HepG2 (cell line): ENCODE measurements around the gene TSSK6. TPM values are rescaled to one million over a fixed set of nuclear protein-coding genes. Genes with fewer than 3 reads are reported as not detected.

Experiments used
- AHR ChIP-seq: IDR thresholded peaks from 2 replicates; pipeline ENCODE4 v1.6.1; 2018; ENCODE audit warnings: missing genetic modification reagents, missing compliant biosample characterization
- EEA1 ChIP-seq: sonication (generic); formaldehyde crosslinking; IDR thresholded peaks from 2 replicates; pipeline ENCODE4 v1.5.1; 2020; ENCODE audit warnings: mild to moderate bottlenecking, missing genetic modification reagents, borderline replicate concordance
- HOXA9 ChIP-seq: sonication (generic); formaldehyde crosslinking; IDR thresholded peaks from 2 replicates; pipeline ENCODE4 v1.8.1; 2022; ENCODE audit warnings: missing genetic modification reagents, mild to moderate bottlenecking, moderate library complexity, borderline replicate concordance
- PLRG1 ChIP-seq: fragments of 450-650 bp; conservative IDR thresholded peaks from 2 replicates; pipeline ENCODE4 v1.6.1; 2016
- RARG ChIP-seq: sonication (generic); formaldehyde crosslinking; IDR thresholded peaks from 2 replicates; pipeline ENCODE4 v1.4.0; 2020; ENCODE audit warnings: low read depth, mild to moderate bottlenecking, missing genetic modification reagents
- RCOR2 ChIP-seq: IDR thresholded peaks from 2 replicates; pipeline ENCODE4 v1.6.1; 2016; ENCODE audit warnings: missing biosample characterization, missing genetic modification reagents
- TCF7L2 ChIP-seq: IDR thresholded peaks from 2 replicates; pipeline ENCODE4 v1.6.1; 2011; ENCODE audit warnings: mild to moderate bottlenecking, low read depth, low read length, moderate library complexity
- U2AF2 ChIP-seq: fragments of 200-400 bp; formaldehyde crosslinking; IDR thresholded peaks from 2 replicates; pipeline ENCODE4 v1.6.1; 2017; ENCODE audit warnings: low read depth, mild to moderate bottlenecking, low read length
- ZFP1 ChIP-seq: IDR thresholded peaks from 2 replicates; pipeline ENCODE4 v1.6.1; 2016
- ZNF354B ChIP-seq: sonication (generic); formaldehyde crosslinking; IDR thresholded peaks from 2 replicates; pipeline ENCODE4 v1.8.0; 2022; ENCODE audit warnings: mild to moderate bottlenecking, missing genetic modification reagents
- ZNF383 ChIP-seq: sonication (generic); formaldehyde crosslinking; IDR thresholded peaks from 2 replicates; pipeline ENCODE4 v1.4.0; 2020; ENCODE audit warnings: missing genetic modification reagents, mild to moderate bottlenecking, borderline replicate concordance
- ZNF619 ChIP-seq: sonication (generic); formaldehyde crosslinking; IDR thresholded peaks from 2 replicates; pipeline ENCODE4 v1.4.0; 2020; ENCODE audit warnings: mild to moderate bottlenecking, missing genetic modification reagents
- ZNF768 ChIP-seq: sonication (generic); formaldehyde crosslinking; IDR thresholded peaks from 2 replicates; pipeline ENCODE4 v1.4.0; 2020; ENCODE audit warnings: missing genetic modification reagents
- polyA plus RNA-seq, 8 experiments: library from polyadenylated mRNA; depleted of rRNA in 3 of 8; stranded (reverse) in 7 of 8; unstranded in 1 of 8; fragments of >200 nt; fragmentation: Illumina TruSeq in 4 of 8; extraction: Trizol in 4 of 8; gene quantifications; 2 replicates each; pipeline versions ENCODE4 v1.2.1 to v1.2.3, GENCODE V29; 2011 to 2016; ENCODE audit warnings: low read depth in 4 of 8, missing spikeins in 1 of 8, mixed read lengths in 1 of 8; ENCODE audit not compliant: insufficient read depth in 1 of 8
- total RNA-seq, 5 experiments: library from RNA; depleted of rRNA; stranded (reverse); fragments of >200 nt; fragmentation: Illumina TruSeq; extraction: Trizol; gene quantifications; 2 replicates each; pipeline ENCODE4 v1.2.3, GENCODE V29; 2016; ENCODE audit warnings: low read depth in 1 of 5
- TF ChIP-seq, protein P1 (sequence below): sonication (generic); formaldehyde crosslinking; IDR thresholded peaks from 2 replicates; pipeline ENCODE4 v1.5.0; 2020; ENCODE audit warnings: mild to moderate bottlenecking, missing genetic modification reagents, moderate library complexity
- TF ChIP-seq, protein P2 (sequence below): sonication (generic); formaldehyde crosslinking; IDR thresholded peaks from 2 replicates; pipeline ENCODE4 v1.4.0; 2020; ENCODE audit warnings: missing genetic modification reagents, mild to moderate bottlenecking, borderline replicate concordance
- TF ChIP-seq, protein P3 (sequence below): sonication (generic); formaldehyde crosslinking; IDR thresholded peaks from 2 replicates; pipeline ENCODE4 v1.8.0; 2022; ENCODE audit warnings: missing genetic modification reagents, mild to moderate bottlenecking, inconsistent platforms, borderline replicate concordance
- TF ChIP-seq, protein P4 (sequence below), 2 experiments: sonication (generic) in 1 of 2; formaldehyde crosslinking in 1 of 2; IDR thresholded peaks; 2 replicates each; pipeline versions ENCODE4 v1.4.0 to v1.6.1; 2016 to 2020; ENCODE audit warnings: borderline replicate concordance in 1 of 2, low read depth in 1 of 2, mild to moderate bottlenecking in 1 of 2, missing genetic modification reagents in 1 of 2
- TF ChIP-seq, protein P5 (sequence below): IDR thresholded peaks from 2 replicates; pipeline ENCODE4 v1.6.1; 2012; ENCODE audit warnings: inconsistent platforms

TSSK6 gene
- total and polyA plus RNA-seq, 2 of the 13 experiments (the other 11 are each of a cell fraction or from before 2014, with no cell fraction given) = 0.71 to 1.2 TPM

DNA sequence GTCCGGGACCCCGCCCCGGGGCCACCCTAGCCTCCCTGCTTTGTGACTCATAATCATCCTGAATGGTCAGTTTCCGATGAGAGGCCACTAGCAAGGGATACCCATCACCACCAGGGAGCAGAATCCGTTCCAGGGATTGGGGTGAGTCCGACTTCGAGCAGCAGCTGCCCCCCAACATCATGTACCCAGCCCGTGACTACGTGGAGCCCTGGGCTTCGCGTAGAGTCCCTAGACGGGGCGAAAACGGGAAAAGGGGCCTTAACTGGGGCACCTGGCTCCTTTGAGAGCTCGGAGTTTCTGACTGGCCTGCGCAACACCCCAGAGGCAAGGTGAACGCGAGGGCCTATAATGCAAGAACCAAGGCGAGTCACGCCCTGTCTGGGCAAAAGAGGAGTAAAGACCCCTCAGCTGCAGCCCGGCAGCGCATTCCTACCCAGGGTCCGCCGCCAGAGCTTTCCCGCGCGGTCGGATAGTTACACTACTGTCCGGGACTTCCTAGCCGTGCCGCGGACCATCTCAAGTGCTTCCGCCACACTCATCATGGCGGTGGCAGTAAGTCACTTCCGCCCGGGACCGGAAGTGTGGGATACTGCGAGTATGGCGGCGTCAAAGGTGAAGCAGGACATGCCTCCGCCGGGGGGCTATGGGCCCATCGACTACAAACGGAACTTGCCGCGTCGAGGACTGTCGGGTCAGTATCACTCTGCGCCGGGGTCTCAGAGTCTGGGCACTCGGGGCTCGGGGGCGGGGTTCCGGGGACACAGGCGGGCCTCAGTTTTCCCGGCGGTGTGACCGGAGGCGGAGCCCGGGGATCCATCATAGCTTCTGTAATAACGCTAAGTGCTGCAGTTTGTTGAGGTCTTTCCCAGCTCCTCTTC is 533 bp upstream of the TSSK6 start, which contains the start of gene NDUFA13 (continued):
- TF ChIP-seq, protein P1, sequence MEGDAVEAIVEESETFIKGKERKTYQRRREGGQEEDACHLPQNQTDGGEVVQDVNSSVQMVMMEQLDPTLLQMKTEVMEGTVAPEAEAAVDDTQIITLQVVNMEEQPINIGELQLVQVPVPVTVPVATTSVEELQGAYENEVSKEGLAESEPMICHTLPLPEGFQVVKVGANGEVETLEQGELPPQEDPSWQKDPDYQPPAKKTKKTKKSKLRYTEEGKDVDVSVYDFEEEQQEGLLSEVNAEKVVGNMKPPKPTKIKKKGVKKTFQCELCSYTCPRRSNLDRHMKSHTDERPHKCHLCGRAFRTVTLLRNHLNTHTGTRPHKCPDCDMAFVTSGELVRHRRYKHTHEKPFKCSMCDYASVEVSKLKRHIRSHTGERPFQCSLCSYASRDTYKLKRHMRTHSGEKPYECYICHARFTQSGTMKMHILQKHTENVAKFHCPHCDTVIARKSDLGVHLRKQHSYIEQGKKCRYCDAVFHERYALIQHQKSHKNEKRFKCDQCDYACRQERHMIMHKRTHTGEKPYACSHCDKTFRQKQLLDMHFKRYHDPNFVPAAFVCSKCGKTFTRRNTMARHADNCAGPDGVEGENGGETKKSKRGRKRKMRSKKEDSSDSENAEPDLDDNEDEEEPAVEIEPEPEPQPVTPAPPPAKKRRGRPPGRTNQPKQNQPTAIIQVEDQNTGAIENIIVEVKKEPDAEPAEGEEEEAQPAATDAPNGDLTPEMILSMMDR (CRISPR knock-in tag) = peak; percentile 5; the same call in 1 of the 2 replicates
- TF ChIP-seq ZNF354B (CRISPR knock-in tag) (no peak), TCF7L2 (no peak), RARG (CRISPR knock-in tag) (no peak; the same call in 1 of the 2 replicates), AHR (no peak), ZNF768 (CRISPR knock-in tag) (no peak), PLRG1 (no peak), ZFP1 (no peak), U2AF2 (no peak), RCOR2 (CRISPR knock-in tag) (no peak), HOXA9 (no peak), EEA1 (CRISPR knock-in tag) (no peak), ZNF619 (0 out of 2 replicates have a peak, but pooled peaks have one; percentile 40), ZNF383 (no peak)
- TF ChIP-seq, protein P2, sequence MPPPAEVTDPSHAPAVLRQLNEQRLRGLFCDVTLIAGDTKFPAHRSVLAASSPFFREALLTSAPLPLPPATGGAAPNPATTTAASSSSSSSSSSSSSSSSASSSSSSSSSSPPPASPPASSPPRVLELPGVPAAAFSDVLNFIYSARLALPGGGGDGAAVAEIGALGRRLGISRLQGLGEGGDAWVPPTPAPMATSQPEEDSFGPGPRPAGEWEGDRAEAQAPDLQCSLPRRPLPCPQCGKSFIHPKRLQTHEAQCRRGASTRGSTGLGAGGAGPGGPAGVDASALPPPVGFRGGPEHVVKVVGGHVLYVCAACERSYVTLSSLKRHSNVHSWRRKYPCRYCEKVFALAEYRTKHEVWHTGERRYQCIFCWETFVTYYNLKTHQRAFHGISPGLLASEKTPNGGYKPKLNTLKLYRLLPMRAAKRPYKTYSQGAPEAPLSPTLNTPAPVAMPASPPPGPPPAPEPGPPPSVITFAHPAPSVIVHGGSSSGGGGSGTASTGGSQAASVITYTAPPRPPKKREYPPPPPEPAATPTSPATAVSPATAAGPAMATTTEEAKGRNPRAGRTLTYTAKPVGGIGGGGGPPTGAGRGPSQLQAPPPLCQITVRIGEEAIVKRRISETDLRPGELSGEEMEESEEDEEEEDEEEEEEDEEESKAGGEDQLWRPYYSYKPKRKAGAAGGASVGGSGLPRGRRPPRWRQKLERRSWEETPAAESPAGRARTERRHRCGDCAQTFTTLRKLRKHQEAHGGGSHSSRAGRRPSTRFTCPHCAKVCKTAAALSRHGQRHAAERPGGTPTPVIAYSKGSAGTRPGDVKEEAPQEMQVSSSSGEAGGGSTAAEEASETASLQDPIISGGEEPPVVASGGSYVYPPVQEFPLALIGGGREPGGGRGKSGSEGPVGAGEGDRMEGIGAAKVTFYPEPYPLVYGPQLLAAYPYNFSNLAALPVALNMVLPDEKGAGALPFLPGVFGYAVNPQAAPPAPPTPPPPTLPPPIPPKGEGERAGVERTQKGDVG (CRISPR knock-in tag) = no peak
- TF ChIP-seq, protein P3, sequence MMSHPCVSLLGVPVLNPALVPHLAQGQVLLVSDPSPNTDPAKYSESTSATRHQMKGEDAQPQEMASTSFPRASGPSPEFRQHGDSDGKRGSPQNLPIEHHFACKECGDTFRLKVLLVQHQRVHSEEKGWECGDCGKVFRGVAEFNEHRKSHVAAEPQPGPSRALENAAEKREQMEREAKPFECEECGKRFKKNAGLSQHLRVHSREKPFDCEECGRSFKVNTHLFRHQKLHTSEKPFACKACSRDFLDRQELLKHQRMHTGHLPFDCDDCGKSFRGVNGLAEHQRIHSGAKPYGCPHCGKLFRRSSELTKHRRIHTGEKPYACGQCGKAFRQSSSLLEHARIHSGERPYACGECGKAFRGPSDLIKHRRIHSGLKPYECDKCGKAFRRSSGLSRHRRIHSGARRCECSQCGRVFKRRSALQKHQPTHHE = no peak
- TF ChIP-seq, protein P4, sequence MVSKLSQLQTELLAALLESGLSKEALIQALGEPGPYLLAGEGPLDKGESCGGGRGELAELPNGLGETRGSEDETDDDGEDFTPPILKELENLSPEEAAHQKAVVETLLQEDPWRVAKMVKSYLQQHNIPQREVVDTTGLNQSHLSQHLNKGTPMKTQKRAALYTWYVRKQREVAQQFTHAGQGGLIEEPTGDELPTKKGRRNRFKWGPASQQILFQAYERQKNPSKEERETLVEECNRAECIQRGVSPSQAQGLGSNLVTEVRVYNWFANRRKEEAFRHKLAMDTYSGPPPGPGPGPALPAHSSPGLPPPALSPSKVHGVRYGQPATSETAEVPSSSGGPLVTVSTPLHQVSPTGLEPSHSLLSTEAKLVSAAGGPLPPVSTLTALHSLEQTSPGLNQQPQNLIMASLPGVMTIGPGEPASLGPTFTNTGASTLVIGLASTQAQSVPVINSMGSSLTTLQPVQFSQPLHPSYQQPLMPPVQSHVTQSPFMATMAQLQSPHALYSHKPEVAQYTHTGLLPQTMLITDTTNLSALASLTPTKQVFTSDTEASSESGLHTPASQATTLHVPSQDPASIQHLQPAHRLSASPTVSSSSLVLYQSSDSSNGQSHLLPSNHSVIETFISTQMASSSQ (IDR thresholded peaks at IDR 0.05; ENCODE audit: low read depth) = 0 out of 2 replicates have a peak, but pooled peaks have one; percentile 18
- TF ChIP-seq, protein P4 (CRISPR knock-in tag; IDR thresholded peaks at IDR 0.05; ENCODE audit: borderline replicate concordance) = peak; percentile 58; the same call in 1 of the 2 replicates
- TF ChIP-seq, protein P5, sequence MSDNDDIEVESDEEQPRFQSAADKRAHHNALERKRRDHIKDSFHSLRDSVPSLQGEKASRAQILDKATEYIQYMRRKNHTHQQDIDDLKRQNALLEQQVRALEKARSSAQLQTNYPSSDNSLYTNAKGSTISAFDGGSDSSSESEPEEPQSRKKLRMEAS = peak; percentile 81
